Large intestine (tissue), 3 donors: ENCODE measurements around the gene KIRREL3. TPM values are rescaled to one million over a fixed set of nuclear protein-coding genes. Genes with fewer than 3 reads are reported as not detected.
A peak's percentile ranks its signal among the peaks of the same experiment; 100 is the strongest.

Experiments used
- DNase-seq, 2 donors: peaks; one replicate each; pipeline versions ENCODE4 v3.0.0 to v3.0.0-alpha.2; 2013
- H3K27ac ChIP-seq: one replicate; pipeline ENCODE4 v1.5.1; 2013; ENCODE audit warnings: low read length
- H3K27me3 ChIP-seq: 2 replicates; pipeline ENCODE4 v1.6.1; 2013; ENCODE audit warnings: low read length; ENCODE audit not compliant: control insufficient read depth, insufficient read depth
- H3K36me3 ChIP-seq: 2 replicates; pipeline ENCODE4 v1.6.1; 2013; ENCODE audit warnings: low read length; ENCODE audit not compliant: control insufficient read depth, insufficient read depth
- H3K4me1 ChIP-seq: one replicate; pipeline ENCODE4 v1.6.1; 2013; ENCODE audit warnings: low read length; ENCODE audit not compliant: control insufficient read depth, insufficient read depth
- H3K4me3 ChIP-seq: one replicate; pipeline ENCODE4 v1.5.1; 2013; ENCODE audit warnings: low read length
- H3K9me3 ChIP-seq: one replicate; pipeline ENCODE4 v1.6.1; 2013; ENCODE audit warnings: mild to moderate bottlenecking, low read depth, low read length, moderate library complexity; ENCODE audit not compliant: control insufficient read depth
- WGBS: methylation state at CpG from one replicate; pipeline ENCODE4 v1.1.5; 2013; ENCODE audit warnings: low lambda C conversion rate; ENCODE audit not compliant: insufficient coverage; 5-methylcytosine and 5-hydroxymethylcytosine counted together
- polyA plus RNA-seq: library from polyadenylated mRNA; unstranded; fragments of 120-200 nt; gene quantifications from one replicate; pipeline ENCODE4 v1.2.1, GENCODE V29; 2013

KIRREL3 gene
- polyA plus RNA-seq, 1 donor = 0.96 TPM

DNA sequence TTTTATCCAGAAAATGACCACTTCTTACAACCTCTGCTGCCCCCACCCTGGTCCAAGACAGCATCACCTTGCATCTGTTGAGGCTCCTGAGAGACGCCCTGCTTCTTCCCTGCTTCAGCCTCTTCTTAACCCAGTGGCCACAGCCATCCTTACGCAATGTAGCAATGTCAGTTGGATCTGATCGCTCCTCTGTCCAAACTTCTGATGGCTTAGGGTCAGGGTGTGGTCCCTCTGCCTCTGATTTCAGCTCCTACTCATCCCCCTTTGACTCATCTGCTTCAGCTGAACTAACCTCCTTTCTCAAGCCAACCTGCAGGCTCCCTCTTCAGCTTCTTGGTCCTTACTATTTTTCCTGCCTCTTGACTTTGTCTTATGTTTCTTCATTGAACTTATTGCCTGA is 280.8 kb downstream of the KIRREL3 start:
- WGBS = no CpG with 5 or more reads among the region's 3 CpGs
- no peak overlapping the region for H3K4me3 ChIP-seq
- H3K27ac ChIP-seq = no peak overlapping the region

DNA sequence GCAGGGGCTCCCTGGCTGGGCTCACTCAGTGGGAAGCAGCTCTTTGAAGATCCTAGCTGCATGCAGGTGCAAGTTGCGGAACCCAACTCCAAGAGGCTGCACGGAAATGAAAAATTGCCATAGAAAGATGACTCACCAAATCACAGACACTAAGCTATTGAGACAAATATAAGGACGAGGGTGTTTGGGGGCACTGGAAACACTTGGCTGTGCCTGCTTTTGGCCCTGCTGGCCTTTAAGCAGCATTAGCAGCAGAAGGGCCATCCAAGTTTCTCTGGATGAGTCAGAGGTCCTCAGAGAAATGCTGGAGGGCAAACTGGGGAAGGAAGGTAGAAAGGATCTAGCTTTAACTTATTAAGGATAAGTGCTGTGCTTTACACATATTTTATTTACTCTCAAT is 282.3 kb downstream of the KIRREL3 start:
- Histone ChIP-seq H3K27ac (no peak overlapping the region), H3K36me3 (no peaks in the 10 kb centered on the region), H3K9me3 (no peaks in the 10 kb centered on the region), H3K4me1 (no peaks in the 10 kb centered on the region), H3K27me3 (peaks cover 3% of the 10 kb centered on the region), H3K4me3 (no peak overlapping the region)
- no peak for DNase-seq
- 100% methylated on average over 2 of the region's 3 CpGs for WGBS

More for the DNA sequence above, 280.8 kb downstream of the KIRREL3 start:
- DNase-seq = no peak
- peaks cover 3% of the 10 kb centered on the region for H3K27me3 ChIP-seq
- no peaks in the 10 kb centered on the region for H3K4me1 ChIP-seq
- H3K36me3 ChIP-seq = no peaks in the 10 kb centered on the region
- no peaks in the 10 kb centered on the region for H3K9me3 ChIP-seq

DNA sequence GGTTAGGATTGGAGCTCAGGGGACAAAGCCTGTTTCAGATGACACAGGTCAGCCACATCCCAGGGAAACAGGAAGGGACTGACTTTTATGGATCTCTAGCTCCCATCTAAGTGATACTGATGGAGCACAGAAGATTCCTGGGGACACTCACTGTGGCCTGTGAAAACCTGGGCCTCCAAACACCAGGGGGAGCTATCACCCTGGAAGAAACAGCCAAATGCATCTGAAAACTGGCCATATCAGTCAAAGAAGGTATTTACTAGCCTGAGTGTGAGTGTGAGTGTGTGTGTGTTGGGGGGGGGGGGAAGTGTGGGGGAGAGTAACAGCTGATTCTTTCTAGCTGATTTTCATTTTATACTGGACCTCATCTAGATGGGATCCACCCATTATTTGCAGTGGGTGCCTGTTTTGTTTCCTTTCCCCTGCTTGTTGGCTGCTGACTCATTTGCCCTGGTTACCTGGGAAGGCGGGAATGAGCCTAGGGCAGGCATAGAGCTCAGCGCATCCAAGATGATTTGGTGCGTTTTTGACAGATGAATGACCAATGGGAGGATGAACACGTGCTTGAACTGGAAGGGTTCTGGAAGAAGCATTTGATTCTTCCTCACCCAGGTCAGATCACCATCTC is 284.0 kb downstream of the KIRREL3 start:
- peak in 1 of 2 donors; percentile 7 for DNase-seq
- H3K27me3 ChIP-seq = peaks cover 13% of the 10 kb centered on the region
- no peak overlapping the region for H3K27ac ChIP-seq
- no CpG with 5 or more reads among the region's 4 CpGs for WGBS
- H3K36me3 ChIP-seq = no peaks in the 10 kb centered on the region
- no peak overlapping the region for H3K4me3 ChIP-seq
- H3K9me3 ChIP-seq = no peaks in the 10 kb centered on the region
- H3K4me1 ChIP-seq = no peaks in the 10 kb centered on the region

DNA sequence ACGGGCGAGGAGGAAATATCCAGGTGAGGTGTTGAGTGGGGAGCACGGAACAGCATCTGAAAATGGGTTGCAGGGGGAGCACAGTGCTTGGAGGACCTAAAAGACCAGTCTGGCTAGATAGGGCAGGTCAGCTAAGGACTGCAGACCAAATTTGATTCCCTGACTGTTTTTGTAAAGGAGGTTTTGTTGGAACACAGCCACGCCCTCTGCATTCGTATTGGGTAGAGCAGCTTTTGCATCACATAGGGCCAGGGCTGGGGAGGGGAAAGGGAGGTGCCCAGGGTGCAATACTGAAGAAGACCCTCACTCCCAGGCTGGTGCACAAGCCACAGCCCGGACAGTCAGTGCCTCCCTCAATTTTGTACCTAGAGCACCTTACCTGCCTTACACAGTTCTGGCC is 286.8 kb downstream of the KIRREL3 start:
- WGBS = no CpG with 5 or more reads among the region's 6 CpGs
- Histone ChIP-seq H3K36me3 (no peaks in the 10 kb centered on the region), H3K4me1 (no peaks in the 10 kb centered on the region), H3K9me3 (no peaks in the 10 kb centered on the region), H3K4me3 (no peak overlapping the region), H3K27me3 (peaks cover 12% of the 10 kb centered on the region), H3K27ac (no peak overlapping the region)
- DNase-seq = no peak

DNA sequence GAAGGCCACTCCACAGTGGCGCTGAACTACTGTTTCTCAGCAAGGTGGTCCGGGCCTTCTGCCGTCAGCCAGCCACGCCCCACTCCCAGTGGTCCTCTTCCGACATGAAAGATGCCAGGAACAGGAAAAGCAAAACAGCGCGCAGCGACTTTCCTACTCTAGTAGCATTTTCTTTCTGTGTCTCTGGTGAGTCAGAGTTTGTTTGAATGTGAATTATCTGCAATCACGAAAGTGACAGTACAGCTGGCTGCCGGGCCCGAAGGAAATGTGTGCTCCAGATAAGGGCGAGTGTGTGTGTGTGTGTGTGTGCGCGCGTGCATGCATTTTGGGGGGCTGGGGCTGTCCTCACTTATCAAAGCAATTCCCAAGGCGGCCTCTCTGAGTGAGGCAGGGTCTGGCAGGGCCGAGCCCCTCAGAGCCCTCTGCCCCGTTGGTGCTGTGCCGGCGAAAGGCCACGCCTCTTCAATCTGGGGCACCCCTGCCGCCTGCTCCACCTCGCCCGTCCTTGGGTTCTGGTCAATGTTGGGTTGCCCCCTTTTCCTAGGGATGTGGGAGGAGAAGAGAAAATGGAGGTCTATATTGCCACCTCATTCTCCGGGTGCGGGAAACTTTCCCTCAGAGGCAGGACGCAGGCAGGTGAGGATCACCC is 288.5 kb downstream of the KIRREL3 start:
- no peak for DNase-seq
- no peaks in the 10 kb centered on the region for H3K9me3 ChIP-seq
- no peak overlapping the region for H3K4me3 ChIP-seq
- H3K27me3 ChIP-seq = peaks cover 12% of the 10 kb centered on the region
- no peaks in the 10 kb centered on the region for H3K4me1 ChIP-seq
- H3K36me3 ChIP-seq = no peaks in the 10 kb centered on the region
- H3K27ac ChIP-seq = no peak overlapping the region
- no CpG with 5 or more reads among the region's 27 CpGs for WGBS

DNA sequence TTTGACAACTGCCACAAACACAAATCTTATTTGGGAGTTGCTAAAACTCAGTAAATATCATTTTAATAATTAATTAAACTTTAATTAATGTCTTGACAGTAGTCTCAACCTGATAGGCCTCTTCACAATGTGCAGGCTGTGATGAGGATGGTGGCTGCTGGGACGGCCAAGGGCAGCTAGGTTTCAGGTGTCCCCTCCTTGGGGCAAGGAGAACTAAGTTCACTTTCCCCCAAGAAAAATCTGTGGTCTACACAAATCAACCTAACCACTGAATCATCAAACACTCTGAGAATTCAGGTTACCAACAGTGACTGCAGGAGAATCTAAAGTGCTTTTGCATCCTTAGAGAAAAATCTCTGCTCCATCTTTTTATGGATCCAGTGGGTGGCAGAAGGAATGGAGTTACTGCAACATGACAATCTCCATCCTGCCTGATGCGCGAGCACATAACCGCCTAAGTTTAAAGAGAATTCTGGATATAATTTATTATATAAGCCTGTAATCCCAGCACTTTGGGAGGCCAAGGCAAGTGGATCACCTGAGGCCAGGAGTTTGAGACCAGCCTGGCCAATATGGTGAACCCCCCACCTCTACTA is 289.7 kb downstream of the KIRREL3 start:
- no CpG with 5 or more reads among the region's 4 CpGs for WGBS
- peaks cover 12% of the 10 kb centered on the region for H3K27me3 ChIP-seq
- no peaks in the 10 kb centered on the region for H3K36me3 ChIP-seq
- H3K9me3 ChIP-seq = no peaks in the 10 kb centered on the region
- no peaks in the 10 kb centered on the region for H3K4me1 ChIP-seq
- no peak overlapping the region for H3K27ac ChIP-seq
- H3K4me3 ChIP-seq = no peak overlapping the region
- no peak for DNase-seq

DNA sequence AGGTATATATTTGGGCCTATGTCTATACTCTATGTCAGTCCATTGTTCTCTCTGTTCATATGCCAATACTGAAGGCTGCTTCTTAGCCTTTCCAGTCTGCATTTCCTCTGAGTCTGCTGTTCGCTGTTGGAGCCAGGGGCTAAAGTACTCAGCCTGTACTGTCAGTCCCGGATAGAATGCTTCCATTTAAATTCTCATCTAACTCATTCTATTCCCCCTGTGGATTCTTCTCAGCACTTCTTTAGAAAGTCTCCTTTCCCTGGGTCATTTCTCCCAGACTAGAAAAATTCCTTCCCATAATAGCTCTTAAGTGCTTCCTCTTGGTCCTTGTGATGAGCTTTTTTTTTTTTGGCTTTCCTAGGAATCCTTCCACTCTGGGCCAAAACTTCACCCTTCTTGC is 293.1 kb downstream of the KIRREL3 start:
- Histone ChIP-seq H3K27me3 (peaks cover 7% of the 10 kb centered on the region), H3K9me3 (no peaks in the 10 kb centered on the region)
- 100% methylated on average over 1 of the region's 2 CpGs for WGBS

DNA sequence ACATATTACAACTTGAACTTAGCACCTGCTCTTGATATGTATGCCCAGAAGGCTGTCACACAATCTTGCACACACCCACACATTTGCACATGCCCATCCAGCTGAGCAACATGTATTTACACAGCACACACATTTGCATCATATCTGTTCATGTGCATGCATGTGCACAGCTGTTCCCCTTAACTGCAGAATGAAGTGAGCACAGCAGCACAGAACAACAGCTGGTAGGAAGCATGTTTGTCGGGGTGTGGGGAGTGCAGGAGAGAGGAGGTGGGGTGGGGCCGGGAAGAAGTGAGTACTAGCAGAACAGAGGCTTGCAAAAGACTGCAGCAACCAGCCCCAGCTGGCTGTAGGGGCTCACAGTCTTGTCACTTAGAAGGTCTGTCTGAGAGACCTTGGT is 296.5 kb downstream of the KIRREL3 start:
- no CpG with 5 or more reads among the region's 2 CpGs for WGBS
- H3K4me1 ChIP-seq = no peaks in the 10 kb centered on the region
- no peak overlapping the region for H3K27ac ChIP-seq
- no peaks in the 10 kb centered on the region for H3K27me3 ChIP-seq
- H3K9me3 ChIP-seq = no peaks in the 10 kb centered on the region
- H3K36me3 ChIP-seq = no peaks in the 10 kb centered on the region
- DNase-seq = no peak
- H3K4me3 ChIP-seq = no peak overlapping the region

More for the DNA sequence above, 293.1 kb downstream of the KIRREL3 start:
- Histone ChIP-seq H3K27ac (no peak overlapping the region), H3K4me3 (no peak overlapping the region), H3K36me3 (no peaks in the 10 kb centered on the region), H3K4me1 (no peaks in the 10 kb centered on the region)
- DNase-seq = no peak

DNA sequence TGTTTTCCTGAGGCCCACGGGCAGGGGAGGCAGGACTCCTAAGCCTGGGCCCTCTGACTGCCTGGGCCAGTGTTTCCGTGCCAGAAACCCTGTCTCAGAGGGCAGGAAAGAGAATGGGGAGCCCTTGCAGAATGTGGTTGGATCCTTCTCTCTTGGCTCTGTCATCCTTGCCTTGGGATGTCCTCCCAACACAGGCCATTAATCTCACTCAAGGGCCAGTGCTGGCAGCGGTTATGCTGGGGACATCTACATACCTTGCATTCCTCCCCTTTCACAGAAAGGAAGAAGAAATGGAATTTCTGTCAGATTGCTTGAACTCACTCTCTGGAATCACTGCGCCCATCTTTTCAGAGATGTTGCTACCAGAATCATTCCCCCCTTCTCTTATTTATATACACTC is 296.9 kb downstream of the KIRREL3 start:
- WGBS = no CpG with 5 or more reads among the region's 4 CpGs

DNA sequence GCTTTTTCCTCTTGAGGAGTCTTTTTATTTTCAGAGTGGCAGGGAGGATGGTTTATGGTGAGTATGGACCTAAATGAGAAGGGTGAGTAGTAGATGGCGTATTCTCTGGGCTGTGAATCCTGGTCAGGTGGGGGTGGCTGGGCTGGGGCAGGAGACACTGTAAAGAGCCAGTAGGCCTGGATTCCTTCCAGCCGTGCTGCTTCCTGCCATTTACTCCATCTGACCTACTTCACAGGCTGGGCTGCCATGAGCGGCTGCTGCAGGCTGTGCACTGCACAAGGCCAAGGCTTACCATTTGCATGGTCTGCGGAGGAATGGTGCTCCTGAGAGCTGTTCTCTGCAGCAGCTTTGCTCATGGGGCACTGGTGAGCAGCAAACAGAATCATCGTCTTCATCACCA is 297.6 kb downstream of the KIRREL3 start:
- H3K27me3 ChIP-seq = peaks cover 4% of the 10 kb centered on the region
- H3K9me3 ChIP-seq = no peaks in the 10 kb centered on the region
- no peaks in the 10 kb centered on the region for H3K4me1 ChIP-seq
- DNase-seq = no peak
- H3K36me3 ChIP-seq = no peaks in the 10 kb centered on the region
- WGBS = no CpG with 5 or more reads among the region's 5 CpGs
- no peak overlapping the region for H3K4me3 ChIP-seq
- no peak overlapping the region for H3K27ac ChIP-seq

More for the DNA sequence above, 296.9 kb downstream of the KIRREL3 start:
- Histone ChIP-seq H3K4me1 (no peaks in the 10 kb centered on the region), H3K27me3 (peaks cover 2% of the 10 kb centered on the region), H3K36me3 (no peaks in the 10 kb centered on the region), H3K4me3 (no peak overlapping the region), H3K27ac (no peak overlapping the region), H3K9me3 (no peaks in the 10 kb centered on the region)
- DNase-seq = no peak
